Mesendoderm (in vitro differentiated cells): ENCODE measurements around the gene HSPA1L.
"Not testable (repeated sequence)": the region's sequence is repeated elsewhere in the genome, so short reads cannot be mapped to it uniquely, and the experiment has no call there.

ENCODE experiments used
- DNase-seq: peaks from one replicate; pipeline ENCODE4 v3.0.0; 2013
- H2AK5ac ChIP-seq: 2 replicates; pipeline ENCODE4 v1.6.1; 2013; ENCODE audit warnings: low read length, inconsistent platforms
- H2BK120ac ChIP-seq: 2 replicates; pipeline ENCODE4 v1.6.1; 2013; ENCODE audit warnings: low read depth, mild to moderate bottlenecking, low read length, moderate library complexity, mixed read lengths
- H2BK15ac ChIP-seq: replicated peaks from 2 replicates; pipeline ENCODE4 v1.6.1; 2013; ENCODE audit warnings: low read depth, mild to moderate bottlenecking, moderate library complexity
- H2BK5ac ChIP-seq: 2 replicates; pipeline ENCODE4 v1.6.1; 2013; ENCODE audit warnings: low read length, inconsistent platforms
- H3K18ac ChIP-seq: 2 replicates; pipeline ENCODE4 v1.6.1; 2013; ENCODE audit warnings: mild to moderate bottlenecking, low read length, mixed read lengths
- H3K23ac ChIP-seq: one replicate; pipeline ENCODE4 v1.6.1; 2013; ENCODE audit warnings: low read length
- H3K27ac ChIP-seq: 2 replicates; pipeline ENCODE4 v1.5.1; 2013; ENCODE audit warnings: low read depth, mild to moderate bottlenecking, inconsistent platforms, low read length, moderate library complexity
- H3K27me3 ChIP-seq: 2 replicates; pipeline ENCODE4 v1.6.1; 2013; ENCODE audit warnings: low read length, control low read depth, mild to moderate bottlenecking, inconsistent platforms; ENCODE audit not compliant: insufficient read depth, poor library complexity
- H3K36me3 ChIP-seq: 2 replicates; pipeline ENCODE4 v1.6.1; 2013; ENCODE audit warnings: low read length, inconsistent platforms; ENCODE audit not compliant: control insufficient read depth, insufficient read depth
- H3K4ac ChIP-seq: one replicate; pipeline ENCODE4 v1.6.1; 2013; ENCODE audit warnings: low read depth, mild to moderate bottlenecking, low read length, moderate library complexity
- H3K4me1 ChIP-seq: 2 replicates; pipeline ENCODE4 v1.6.1; 2013; ENCODE audit warnings: low read depth, low read length, inconsistent platforms; ENCODE audit not compliant: control insufficient read depth
- H3K4me2 ChIP-seq: 2 replicates; pipeline ENCODE4 v1.6.1; 2013; ENCODE audit warnings: low read length
- H3K4me3 ChIP-seq: 2 replicates; pipeline ENCODE4 v1.5.1; 2013; ENCODE audit warnings: mild to moderate bottlenecking, low read length
- H3K56ac ChIP-seq: one replicate; pipeline ENCODE4 v1.6.1; 2013; ENCODE audit warnings: low read length
- H3K79me1 ChIP-seq: 2 replicates; pipeline ENCODE4 v1.6.1; 2013; ENCODE audit warnings: low read length, inconsistent platforms
- H3K79me2 ChIP-seq: 2 replicates; pipeline ENCODE4 v1.6.1; 2013; ENCODE audit warnings: mild to moderate bottlenecking, low read length; ENCODE audit not compliant: control insufficient read depth, insufficient read depth
- H3K9ac ChIP-seq: 2 replicates; pipeline ENCODE4 v1.6.1; 2013; ENCODE audit warnings: low read length, inconsistent platforms
- H4K5ac ChIP-seq: one replicate; pipeline ENCODE4 v1.6.1; 2013; ENCODE audit warnings: low read length
- H4K8ac ChIP-seq: one replicate; pipeline ENCODE4 v1.6.1; 2013; ENCODE audit warnings: low read depth, mild to moderate bottlenecking, control low read depth, low read length, moderate library complexity
- WGBS: extraction: QIAGEN DNeasy Blood & Tissue Kit; methylation state at CpG from one replicate; pipeline ENCODE4 v1.1.7; 2013; ENCODE audit warnings: low lambda C conversion rate, missing lambda C conversion rate; ENCODE audit not compliant: insufficient coverage; ENCODE audit errors: extremely low coverage; 5-methylcytosine and 5-hydroxymethylcytosine counted together

HSPA1L gene

DNA sequence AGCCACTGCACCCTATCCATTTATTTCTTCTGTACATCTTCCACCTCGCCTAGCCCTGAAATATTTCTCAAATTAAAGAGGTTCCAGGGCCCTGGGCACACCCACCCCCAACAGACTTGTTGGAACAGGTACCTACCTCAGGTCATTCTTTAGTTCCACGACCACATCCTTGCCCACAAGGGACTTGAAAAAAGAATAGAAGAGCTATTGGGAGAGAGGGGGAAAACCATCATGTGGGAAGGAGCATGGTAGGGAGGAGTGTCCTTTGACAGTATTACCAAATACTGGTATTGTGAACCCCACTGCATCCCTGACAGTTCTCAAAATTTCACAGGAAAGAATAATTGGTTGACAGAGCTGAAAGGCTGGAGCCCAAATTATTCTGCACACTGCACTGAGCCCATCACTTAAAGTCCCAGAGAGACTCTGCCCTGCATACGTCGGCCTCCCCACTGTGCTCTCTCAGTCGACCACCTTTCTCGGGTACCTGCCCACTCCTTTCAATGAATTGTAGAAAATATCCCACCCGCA lies 9.1 kb downstream of the HSPA1L start:
- no peak overlapping the region for H3K23ac ChIP-seq
- H4K8ac ChIP-seq: no peak overlapping the region
- no peak overlapping the region for H2BK15ac ChIP-seq
- peak overlapping the region; percentile 76 for H3K4me2 ChIP-seq
- H4K5ac ChIP-seq: no peak overlapping the region
- peak overlapping the region; percentile 99 for H3K56ac ChIP-seq
- peak overlapping the region; percentile 14 for H2BK120ac ChIP-seq
- H3K18ac ChIP-seq: peak overlapping the region; percentile 9
- H2BK5ac ChIP-seq: no peak overlapping the region
- H3K36me3 ChIP-seq: no peaks in the 10 kb centered on the region
- H2AK5ac ChIP-seq: peak overlapping the region; percentile 33
- H3K27me3 ChIP-seq: no peaks in the 10 kb centered on the region
- peak overlapping the region; percentile 72 for H3K27ac ChIP-seq
- no peak for DNase-seq
- H3K4ac ChIP-seq: peak overlapping the region; percentile 83
- peaks cover 4% of the 10 kb centered on the region for H3K79me1 ChIP-seq
- H3K9ac ChIP-seq: peak overlapping the region; percentile 76
- no peaks in the 10 kb centered on the region for H3K4me1 ChIP-seq
- no CpG with 5 or more reads among the region's 7 CpGs for WGBS
- H3K79me2 ChIP-seq: peaks cover 12% of the 10 kb centered on the region
- peak overlapping the region; percentile 42 for H3K4me3 ChIP-seq

DNA sequence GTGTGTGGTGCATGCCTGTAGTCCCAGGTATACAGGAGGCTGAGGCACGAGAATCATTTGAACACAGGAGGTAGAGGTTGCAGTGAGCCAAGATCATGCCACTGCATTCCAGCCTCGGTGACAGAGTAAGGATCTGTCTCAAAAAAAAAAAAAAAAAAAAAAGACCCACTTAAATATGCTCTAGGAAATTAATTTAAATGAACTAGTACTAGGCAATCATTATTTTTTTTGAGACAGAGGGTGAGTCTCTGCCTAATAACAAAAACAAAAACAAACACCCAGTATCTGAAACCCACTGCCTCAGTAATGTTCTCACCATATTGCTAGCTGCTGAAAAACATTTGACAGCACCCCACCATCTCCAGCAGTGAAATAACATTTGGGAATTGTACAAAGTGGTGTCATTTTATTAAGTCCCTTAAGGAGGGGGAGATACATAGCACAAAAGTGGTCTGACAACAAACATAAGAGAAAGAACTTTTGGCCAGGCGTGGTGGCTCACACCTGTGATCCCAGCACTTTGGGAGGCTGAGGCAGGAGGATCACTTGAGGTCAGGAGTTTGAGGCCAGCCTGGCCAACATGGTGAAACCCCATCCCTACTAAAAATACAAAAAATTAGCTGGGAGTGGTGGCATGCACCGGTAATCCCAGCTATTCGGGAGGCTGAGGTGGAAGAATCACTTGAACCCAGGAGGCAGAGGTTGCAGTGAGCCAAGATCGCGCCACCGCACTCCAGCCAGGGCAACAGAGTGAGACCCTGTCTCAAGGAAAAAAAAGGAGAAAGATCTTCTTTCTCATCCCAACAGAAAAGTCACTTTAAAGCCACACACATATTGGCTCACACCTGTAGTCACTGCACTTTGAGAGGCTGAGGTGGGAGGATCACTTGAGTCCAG lies 13.8 kb downstream of the HSPA1L start:
- H3K79me1 ChIP-seq, H3K23ac ChIP-seq, H2BK120ac ChIP-seq, H2BK5ac ChIP-seq, H3K79me2 ChIP-seq, H2AK5ac ChIP-seq, H3K36me3 ChIP-seq, H4K8ac ChIP-seq, H3K27ac ChIP-seq, H3K4me2 ChIP-seq, H3K4me3 ChIP-seq, H3K4ac ChIP-seq, H2BK15ac ChIP-seq, H3K4me1 ChIP-seq, H3K56ac ChIP-seq, DNase-seq, H3K18ac ChIP-seq, H3K9ac ChIP-seq, H3K27me3 ChIP-seq, H4K5ac ChIP-seq: not testable (repeated sequence)
- WGBS: no CpG with 5 or more reads among the region's 8 CpGs

DNA sequence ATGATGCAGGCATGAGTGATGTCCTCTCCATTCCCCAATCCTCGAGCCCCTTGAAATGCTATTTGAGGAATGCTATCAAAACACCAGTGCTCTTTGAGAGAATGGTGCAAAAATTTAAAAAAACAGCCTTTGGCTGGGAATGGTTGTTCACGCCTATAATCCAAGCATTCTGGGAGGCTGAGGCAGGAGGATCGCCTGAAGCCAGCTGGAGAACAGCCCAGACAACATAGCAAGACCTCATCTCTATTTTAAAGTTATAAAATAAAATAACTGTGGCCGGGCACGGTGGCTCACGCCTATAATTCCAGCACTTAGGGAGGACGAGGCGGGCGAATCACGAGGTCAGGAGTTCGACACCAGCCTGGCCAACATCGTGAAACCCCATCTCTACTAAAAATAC lies 15.3 kb downstream of the HSPA1L start:
- peaks cover 6% of the 10 kb centered on the region for H3K79me2 ChIP-seq
- H2BK15ac ChIP-seq: no peak overlapping the region
- no CpG with 5 or more reads among the region's 12 CpGs for WGBS
- H3K27ac ChIP-seq: no peak overlapping the region
- peaks cover 2% of the 10 kb centered on the region for H3K36me3 ChIP-seq
- no peak overlapping the region for H3K18ac ChIP-seq
- H3K4ac ChIP-seq: no peak overlapping the region
- H3K27me3 ChIP-seq: no peaks in the 10 kb centered on the region
- H3K56ac ChIP-seq: no peak overlapping the region
- no peak for DNase-seq
- H3K23ac ChIP-seq: no peak overlapping the region
- no peak overlapping the region for H4K5ac ChIP-seq
- no peak overlapping the region for H4K8ac ChIP-seq
- H3K4me3 ChIP-seq: no peak overlapping the region
- peaks cover 4% of the 10 kb centered on the region for H3K79me1 ChIP-seq
- no peak overlapping the region for H2BK120ac ChIP-seq
- H3K4me2 ChIP-seq: no peak overlapping the region
- H3K9ac ChIP-seq: no peak overlapping the region
- no peaks in the 10 kb centered on the region for H3K4me1 ChIP-seq
- no peak overlapping the region for H2BK5ac ChIP-seq
- no peak overlapping the region for H2AK5ac ChIP-seq

DNA sequence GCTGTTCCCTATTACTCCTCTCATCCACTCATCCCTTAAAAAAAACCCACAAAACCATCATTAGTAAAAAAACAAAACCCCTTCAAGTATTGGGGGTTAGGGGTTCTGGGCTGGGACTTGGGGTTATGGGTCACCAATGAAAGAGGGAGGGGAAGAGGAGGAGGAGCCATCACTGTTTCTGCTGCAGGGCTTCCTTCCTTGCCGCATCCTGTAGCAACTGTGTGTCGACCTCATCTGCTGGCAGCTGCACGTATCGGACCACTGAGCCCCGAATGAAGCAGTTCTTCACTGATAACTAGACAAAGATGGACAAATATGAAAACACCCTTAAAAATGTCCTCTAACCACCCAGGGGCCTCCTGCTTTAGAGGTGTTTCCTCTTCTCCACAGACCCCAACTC lies 17.5 kb downstream of the HSPA1L start:
- Histone ChIP-seq H3K18ac (no peak overlapping the region), H3K4ac (no peak overlapping the region), H3K23ac (no peak overlapping the region), H3K27me3 (no peaks in the 10 kb centered on the region), H3K27ac (no peak overlapping the region), H3K4me1 (peaks cover 2% of the 10 kb centered on the region), H2AK5ac (no peak overlapping the region), H4K8ac (no peak overlapping the region), H3K36me3 (peaks cover 4% of the 10 kb centered on the region), H3K4me2 (no peak overlapping the region), H2BK5ac (no peak overlapping the region), H2BK120ac (no peak overlapping the region), H3K9ac (no peak overlapping the region), H3K79me1 (peaks cover 8% of the 10 kb centered on the region), H2BK15ac (no peak overlapping the region), H3K4me3 (no peak overlapping the region), H4K5ac (no peak overlapping the region), H3K79me2 (peaks cover 22% of the 10 kb centered on the region), H3K56ac (no peak overlapping the region)
- WGBS: no CpG with 5 or more reads among the region's 5 CpGs
- DNase-seq: no peak

DNA sequence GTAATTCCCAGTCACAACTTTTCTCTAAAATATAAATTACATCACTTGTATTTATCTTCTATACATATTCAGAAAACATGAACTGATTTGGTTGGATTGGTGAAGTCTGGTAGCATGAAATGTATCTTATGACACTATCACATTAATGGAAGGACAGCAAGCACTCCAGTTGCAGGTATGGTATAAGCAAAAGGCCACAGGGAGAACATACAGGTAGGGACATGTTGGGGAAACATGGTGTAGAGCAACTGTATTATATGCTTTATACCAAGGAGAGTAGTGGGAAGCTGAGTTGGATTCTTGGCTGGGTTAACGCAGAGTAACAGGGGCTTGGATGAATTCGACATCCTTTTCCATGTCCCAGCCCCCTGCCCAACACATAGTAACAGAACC lies 18.1 kb downstream of the HSPA1L start:
- H3K27ac ChIP-seq: no peak overlapping the region
- H3K23ac ChIP-seq: no peak overlapping the region
- H3K9ac ChIP-seq: no peak overlapping the region
- peaks cover 22% of the 10 kb centered on the region for H3K79me2 ChIP-seq
- H3K79me1 ChIP-seq: peaks cover 9% of the 10 kb centered on the region
- H3K4me3 ChIP-seq: no peak overlapping the region
- H3K4ac ChIP-seq: no peak overlapping the region
- peaks cover 2% of the 10 kb centered on the region for H3K4me1 ChIP-seq
- H3K36me3 ChIP-seq: peaks cover 4% of the 10 kb centered on the region
- no peak overlapping the region for H2AK5ac ChIP-seq
- DNase-seq: no peak
- H3K4me2 ChIP-seq: no peak overlapping the region
- no peak overlapping the region for H3K18ac ChIP-seq
- no peak overlapping the region for H2BK5ac ChIP-seq
- H3K56ac ChIP-seq: no peak overlapping the region
- no peak overlapping the region for H4K8ac ChIP-seq
- H4K5ac ChIP-seq: no peak overlapping the region
- H2BK120ac ChIP-seq: no peak overlapping the region
- no CpG with 5 or more reads among the region's 2 CpGs for WGBS
- H2BK15ac ChIP-seq: no peak overlapping the region
- no peaks in the 10 kb centered on the region for H3K27me3 ChIP-seq
